SK-N-SH treated with all-trans-retinoic acid at 6 μM for 48 hours (cell line): Measurements from ENCODE around the gene EPDR1.

Source experiments
- ATAC-seq: fragments of 200-7000 bp; cut with Tn5 transposase; 3 replicates; pipeline ENCODE4 v1.9.1; 2020; ENCODE audit warnings: mild to moderate bottlenecking, moderate library complexity
- CSDC2 ChIP-seq: fragments of 250-450 bp; sonication (Bioruptor Pico); IDR thresholded peaks from 2 replicates; pipeline ENCODE4 v1.5.0; 2020; ENCODE audit warnings: mild to moderate bottlenecking, moderate library complexity
- ESRRG ChIP-seq: fragments of 250-450 bp; sonication (Bioruptor Pico); IDR thresholded peaks from 2 replicates; pipeline ENCODE4 v1.6.1; 2021; ENCODE audit warnings: mild to moderate bottlenecking
- ISL1 ChIP-seq: fragments of 250-450 bp; sonication (Bioruptor Pico); IDR thresholded peaks from 2 replicates; pipeline ENCODE4 v2.1.2; 2022; ENCODE audit warnings: mild to moderate bottlenecking, moderate library complexity
- PPARA ChIP-seq: fragments of 250-450 bp; sonication (Bioruptor Pico); IDR thresholded peaks from 2 replicates; pipeline ENCODE4 v1.5.0; 2020; ENCODE audit warnings: mild to moderate bottlenecking, borderline replicate concordance
- RARB ChIP-seq: fragments of 250-450 bp; sonication (Bioruptor Pico); IDR thresholded peaks from 2 replicates; pipeline ENCODE4 v1.8.0; 2021; ENCODE audit warnings: mild to moderate bottlenecking, moderate library complexity
- SNAI2 ChIP-seq: fragments of 250-450 bp; sonication (Bioruptor Pico); IDR thresholded peaks from 2 replicates; pipeline ENCODE4 v1.5.0; 2020; ENCODE audit warnings: mild to moderate bottlenecking, moderate library complexity
- TCF4 ChIP-seq: fragments of 250-450 bp; sonication (Bioruptor Pico); IDR thresholded peaks from 2 replicates; pipeline ENCODE4 v1.8.0; 2021; ENCODE audit warnings: mild to moderate bottlenecking, moderate library complexity, borderline replicate concordance
- TOX ChIP-seq: fragments of 250-450 bp; sonication (Bioruptor Pico); IDR thresholded peaks from 2 replicates; pipeline ENCODE4 v1.8.0; 2021; ENCODE audit warnings: mild to moderate bottlenecking, moderate library complexity, borderline replicate concordance
- ZC3H10 ChIP-seq: fragments of 250-450 bp; sonication (Bioruptor Pico); IDR thresholded peaks from 2 replicates; pipeline ENCODE4 v1.5.1; 2021; ENCODE audit warnings: mild to moderate bottlenecking, moderate library complexity
- ZFP30 ChIP-seq: fragments of 450-650 bp; formaldehyde crosslinking; IDR thresholded peaks from 2 replicates; pipeline ENCODE4 v1.5.0; 2022; ENCODE audit warnings: mild to moderate bottlenecking, moderate library complexity
- ZNF565 ChIP-seq: fragments of 450-650 bp; formaldehyde crosslinking; conservative IDR thresholded peaks from 2 replicates; pipeline ENCODE4 v1.5.0; 2020; ENCODE audit warnings: low read depth, mild to moderate bottlenecking, moderate library complexity
- TF ChIP-seq, protein P1 (sequence below): fragments of 250-450 bp; sonication (Bioruptor Pico); IDR thresholded peaks from 2 replicates; pipeline ENCODE4 v1.8.0; 2021; ENCODE audit warnings: low read depth, mild to moderate bottlenecking, moderate library complexity, borderline replicate concordance
- TF ChIP-seq, protein P2 (sequence below): fragments of 250-450 bp; sonication (Bioruptor Pico); IDR thresholded peaks from 2 replicates; pipeline ENCODE4 v1.5.1; 2020; ENCODE audit warnings: low read depth, mild to moderate bottlenecking, moderate library complexity
- TF ChIP-seq, protein P3 (sequence below): fragments of 250-450 bp; sonication (Bioruptor Pico); IDR thresholded peaks from 2 replicates; pipeline ENCODE4 v1.5.0; 2020; ENCODE audit warnings: mild to moderate bottlenecking, moderate library complexity
- TF ChIP-seq, protein P4 (sequence below): fragments of 250-450 bp; sonication (Bioruptor Pico); IDR thresholded peaks from 2 replicates; pipeline ENCODE4 v1.5.1; 2021; ENCODE audit warnings: mild to moderate bottlenecking, moderate library complexity

Gene EPDR1

DNA sequence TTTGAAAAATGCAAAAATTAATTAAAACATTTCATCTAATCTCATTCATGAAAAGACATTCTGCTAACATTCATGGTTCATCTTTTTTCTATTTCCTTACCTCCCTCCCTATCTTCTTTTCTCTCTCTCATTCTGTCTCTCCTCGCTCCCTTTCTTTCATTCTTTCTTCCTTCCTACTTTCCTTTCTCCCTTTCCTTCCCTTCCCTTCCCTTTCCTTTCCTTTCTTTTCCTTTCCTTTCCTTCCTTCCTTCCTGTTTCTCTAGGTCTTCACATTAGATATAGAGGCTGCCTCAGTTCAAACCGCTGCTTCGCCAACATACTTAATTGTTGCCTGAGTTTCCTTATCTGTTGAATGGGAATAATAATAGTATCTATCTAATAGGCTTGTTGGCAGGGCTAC is 25.8 kb upstream of the EPDR1 start:
- TF ChIP-seq TOX (CRISPR knock-in tag), result no peak
- TF ChIP-seq, protein P1, sequence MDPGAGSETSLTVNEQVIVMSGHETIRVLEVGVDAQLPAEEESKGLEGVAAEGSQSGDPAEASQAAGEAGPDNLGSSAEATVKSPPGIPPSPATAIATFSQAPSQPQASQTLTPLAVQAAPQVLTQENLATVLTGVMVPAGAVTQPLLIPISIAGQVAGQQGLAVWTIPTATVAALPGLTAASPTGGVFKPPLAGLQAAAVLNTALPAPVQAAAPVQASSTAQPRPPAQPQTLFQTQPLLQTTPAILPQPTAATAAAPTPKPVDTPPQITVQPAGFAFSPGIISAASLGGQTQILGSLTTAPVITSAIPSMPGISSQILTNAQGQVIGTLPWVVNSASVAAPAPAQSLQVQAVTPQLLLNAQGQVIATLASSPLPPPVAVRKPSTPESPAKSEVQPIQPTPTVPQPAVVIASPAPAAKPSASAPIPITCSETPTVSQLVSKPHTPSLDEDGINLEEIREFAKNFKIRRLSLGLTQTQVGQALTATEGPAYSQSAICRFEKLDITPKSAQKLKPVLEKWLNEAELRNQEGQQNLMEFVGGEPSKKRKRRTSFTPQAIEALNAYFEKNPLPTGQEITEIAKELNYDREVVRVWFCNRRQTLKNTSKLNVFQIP (CRISPR knock-in tag), result no peak
- TF ChIP-seq ESRRG (CRISPR knock-in tag), result no peak
- TF ChIP-seq ZFP30 (CRISPR knock-in tag), result no peak
- no peak for TF ChIP-seq TCF4 (CRISPR knock-in tag)
- TF ChIP-seq, protein P2, sequence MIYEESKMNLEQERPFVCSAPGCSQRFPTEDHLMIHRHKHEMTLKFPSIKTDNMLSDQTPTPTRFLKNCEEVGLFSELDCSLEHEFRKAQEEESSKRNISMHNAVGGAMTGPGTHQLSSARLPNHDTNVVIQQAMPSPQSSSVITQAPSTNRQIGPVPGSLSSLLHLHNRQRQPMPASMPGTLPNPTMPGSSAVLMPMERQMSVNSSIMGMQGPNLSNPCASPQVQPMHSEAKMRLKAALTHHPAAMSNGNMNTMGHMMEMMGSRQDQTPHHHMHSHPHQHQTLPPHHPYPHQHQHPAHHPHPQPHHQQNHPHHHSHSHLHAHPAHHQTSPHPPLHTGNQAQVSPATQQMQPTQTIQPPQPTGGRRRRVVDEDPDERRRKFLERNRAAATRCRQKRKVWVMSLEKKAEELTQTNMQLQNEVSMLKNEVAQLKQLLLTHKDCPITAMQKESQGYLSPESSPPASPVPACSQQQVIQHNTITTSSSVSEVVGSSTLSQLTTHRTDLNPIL, result no peak
- TF ChIP-seq ZC3H10 (CRISPR knock-in tag), result no peak
- no peak for TF ChIP-seq ZNF565 (CRISPR knock-in tag)
- TF ChIP-seq, protein P3, sequence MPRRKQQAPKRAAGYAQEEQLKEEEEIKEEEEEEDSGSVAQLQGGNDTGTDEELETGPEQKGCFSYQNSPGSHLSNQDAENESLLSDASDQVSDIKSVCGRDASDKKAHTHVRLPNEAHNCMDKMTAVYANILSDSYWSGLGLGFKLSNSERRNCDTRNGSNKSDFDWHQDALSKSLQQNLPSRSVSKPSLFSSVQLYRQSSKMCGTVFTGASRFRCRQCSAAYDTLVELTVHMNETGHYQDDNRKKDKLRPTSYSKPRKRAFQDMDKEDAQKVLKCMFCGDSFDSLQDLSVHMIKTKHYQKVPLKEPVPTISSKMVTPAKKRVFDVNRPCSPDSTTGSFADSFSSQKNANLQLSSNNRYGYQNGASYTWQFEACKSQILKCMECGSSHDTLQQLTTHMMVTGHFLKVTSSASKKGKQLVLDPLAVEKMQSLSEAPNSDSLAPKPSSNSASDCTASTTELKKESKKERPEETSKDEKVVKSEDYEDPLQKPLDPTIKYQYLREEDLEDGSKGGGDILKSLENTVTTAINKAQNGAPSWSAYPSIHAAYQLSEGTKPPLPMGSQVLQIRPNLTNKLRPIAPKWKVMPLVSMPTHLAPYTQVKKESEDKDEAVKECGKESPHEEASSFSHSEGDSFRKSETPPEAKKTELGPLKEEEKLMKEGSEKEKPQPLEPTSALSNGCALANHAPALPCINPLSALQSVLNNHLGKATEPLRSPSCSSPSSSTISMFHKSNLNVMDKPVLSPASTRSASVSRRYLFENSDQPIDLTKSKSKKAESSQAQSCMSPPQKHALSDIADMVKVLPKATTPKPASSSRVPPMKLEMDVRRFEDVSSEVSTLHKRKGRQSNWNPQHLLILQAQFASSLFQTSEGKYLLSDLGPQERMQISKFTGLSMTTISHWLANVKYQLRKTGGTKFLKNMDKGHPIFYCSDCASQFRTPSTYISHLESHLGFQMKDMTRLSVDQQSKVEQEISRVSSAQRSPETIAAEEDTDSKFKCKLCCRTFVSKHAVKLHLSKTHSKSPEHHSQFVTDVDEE (CRISPR knock-in tag), result no peak
- no peak for TF ChIP-seq RARB (CRISPR knock-in tag)
- no peak for TF ChIP-seq PPARA (CRISPR knock-in tag)
- TF ChIP-seq, protein P4, sequence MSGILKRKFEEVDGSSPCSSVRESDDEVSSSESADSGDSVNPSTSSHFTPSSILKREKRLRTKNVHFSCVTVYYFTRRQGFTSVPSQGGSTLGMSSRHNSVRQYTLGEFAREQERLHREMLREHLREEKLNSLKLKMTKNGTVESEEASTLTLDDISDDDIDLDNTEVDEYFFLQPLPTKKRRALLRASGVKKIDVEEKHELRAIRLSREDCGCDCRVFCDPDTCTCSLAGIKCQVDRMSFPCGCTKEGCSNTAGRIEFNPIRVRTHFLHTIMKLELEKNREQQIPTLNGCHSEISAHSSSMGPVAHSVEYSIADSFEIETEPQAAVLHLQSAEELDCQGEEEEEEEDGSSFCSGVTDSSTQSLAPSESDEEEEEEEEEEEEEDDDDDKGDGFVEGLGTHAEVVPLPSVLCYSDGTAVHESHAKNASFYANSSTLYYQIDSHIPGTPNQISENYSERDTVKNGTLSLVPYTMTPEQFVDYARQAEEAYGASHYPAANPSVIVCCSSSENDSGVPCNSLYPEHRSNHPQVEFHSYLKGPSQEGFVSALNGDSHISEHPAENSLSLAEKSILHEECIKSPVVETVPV (CRISPR knock-in tag), result no peak
- no peak for TF ChIP-seq ISL1
- TF ChIP-seq CSDC2 (CRISPR knock-in tag), result no peak
- ATAC-seq, result no peak

DNA sequence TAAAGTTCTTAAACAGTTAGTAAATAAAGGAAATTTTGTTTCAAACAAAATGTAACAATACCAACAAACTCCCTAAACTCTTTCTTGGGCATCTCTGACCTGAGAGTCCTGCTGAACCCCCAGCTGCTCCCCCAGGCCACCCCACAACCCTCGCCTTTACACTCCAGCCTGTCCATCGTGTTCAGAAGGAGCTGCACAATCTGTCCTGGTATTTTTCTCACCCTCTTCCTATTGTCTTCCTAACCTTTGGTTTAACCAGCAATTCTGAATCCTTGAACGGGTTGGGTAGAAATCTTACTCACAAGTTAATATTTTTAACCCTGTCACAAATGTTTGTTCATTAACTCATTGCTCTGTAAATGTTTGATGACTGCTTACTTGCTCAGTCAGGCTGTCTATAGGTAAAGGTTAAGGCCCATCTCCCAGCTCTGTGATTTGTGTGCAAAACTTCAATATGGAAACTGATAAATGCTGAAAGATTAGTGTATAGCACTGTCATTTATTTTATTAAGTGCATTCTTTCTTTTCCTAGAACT is 20.7 kb upstream of the EPDR1 start:
- ATAC-seq, result no peak
- TF ChIP-seq, protein P1 (CRISPR knock-in tag), result no peak
- TF ChIP-seq SNAI2 (CRISPR knock-in tag), result no peak

DNA sequence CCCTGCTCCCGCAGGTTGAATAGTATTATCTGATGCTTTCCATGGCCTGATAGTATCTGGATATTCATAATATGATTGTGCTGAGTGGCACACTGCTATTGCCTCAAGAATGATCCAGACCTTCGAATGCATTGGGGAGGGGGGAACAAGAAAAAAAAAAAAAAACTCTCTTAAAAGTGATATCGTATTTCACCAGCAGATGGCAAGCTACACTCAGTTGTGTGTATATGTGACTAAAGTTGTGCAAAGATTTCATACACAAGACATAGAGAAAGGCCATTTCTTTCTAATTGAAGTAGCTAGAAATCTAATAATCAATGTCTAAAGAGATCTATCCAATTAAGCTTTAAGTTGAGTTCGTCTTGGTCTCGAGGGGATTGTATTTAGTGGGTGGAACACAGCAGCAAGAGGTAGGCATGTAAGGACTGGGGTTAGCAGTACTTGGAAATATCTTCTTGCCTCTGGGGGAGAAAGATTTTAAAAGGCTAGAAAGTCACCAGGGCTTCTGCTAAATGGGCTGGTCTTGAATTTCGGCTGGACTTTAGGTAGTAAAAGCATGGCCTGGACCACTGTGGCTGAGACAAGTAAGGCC is 19.1 kb upstream of the EPDR1 start:
- peak; percentile 84 for ATAC-seq
- TF ChIP-seq RARB (CRISPR knock-in tag), result no peak
- no peak for TF ChIP-seq ESRRG (CRISPR knock-in tag)
- TF ChIP-seq, protein P2, result no peak
- TF ChIP-seq CSDC2 (CRISPR knock-in tag), result no peak
- TF ChIP-seq, protein P4 (CRISPR knock-in tag), result peak; percentile 52; the same call in 1 of the 2 replicates
- TF ChIP-seq, all 23 proteins: peak for 1
